GM19455 (cell line): Measurements from ENCODE around the gene CDC40.
"Not testable (repeated sequence)": the region's sequence is repeated elsewhere in the genome, so short reads cannot be mapped to it uniquely, and the experiment has no call there.

Experiments
- ATAC-seq: cut with Tn5 transposase; IDR thresholded peaks from one replicate; pipeline ENCODE4 v1.9.1; 2021; ENCODE audit not compliant: unreplicated experiment

CDC40 gene

DNA sequence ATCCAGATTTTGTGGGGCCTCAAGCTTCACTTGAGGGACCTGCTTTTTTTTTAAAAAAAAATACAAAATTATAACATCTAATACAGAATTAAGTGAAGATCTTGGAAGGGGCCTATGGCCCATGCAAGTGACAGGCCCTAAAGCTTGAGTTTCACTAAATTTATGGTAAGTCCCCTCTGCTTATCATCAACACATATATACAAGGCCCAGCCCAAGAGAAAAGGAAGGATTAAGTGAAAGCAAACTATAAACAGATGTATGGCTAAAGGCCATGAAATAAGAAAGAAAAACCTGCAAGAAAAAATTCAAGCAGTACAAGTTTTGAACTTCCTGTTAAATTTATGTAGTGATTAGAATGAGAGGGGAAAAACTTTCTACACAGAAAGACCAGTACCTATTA is 86.8 kb downstream of the CDC40 start:
- no peak for ATAC-seq

- ATAC-seq = no peak
Observed at GRCh38 chr6:110269623-110270022, 89.4 kb downstream of the CDC40 start.

DNA sequence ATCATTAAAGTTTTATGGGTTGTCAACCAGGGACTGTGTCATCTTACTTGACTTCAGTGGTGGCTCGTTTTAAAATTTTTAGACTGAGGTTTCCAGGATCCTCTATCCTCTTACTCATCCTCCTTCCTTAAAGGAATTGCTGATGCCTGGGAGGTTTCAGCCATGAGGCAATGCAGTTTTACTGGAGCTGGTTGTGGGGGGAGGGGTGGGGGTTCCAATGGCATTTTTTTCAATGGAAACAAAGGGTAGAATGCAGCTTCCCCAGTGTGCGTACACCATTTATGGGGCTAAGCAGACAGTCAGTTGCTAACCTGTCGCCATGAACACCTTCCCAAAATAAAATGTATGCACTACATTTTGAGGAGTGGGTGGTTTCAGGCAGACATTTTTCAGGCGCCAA is 89.9 kb downstream of the CDC40 start:
- no peak for ATAC-seq

DNA sequence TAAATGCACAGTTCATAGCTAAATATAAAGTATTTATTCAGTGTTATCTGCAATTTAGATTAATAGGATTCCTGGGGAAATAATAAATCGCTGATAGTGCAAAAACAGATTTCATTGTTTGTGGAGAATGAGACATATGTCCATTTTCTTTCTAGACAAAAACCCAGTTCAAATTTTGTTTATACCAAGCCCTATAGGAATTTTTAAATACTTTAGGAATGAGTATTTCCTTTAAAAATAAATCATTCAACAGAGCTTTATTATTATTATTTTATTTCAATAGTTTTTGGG is 91.5 kb downstream of the CDC40 start:
- no peak for ATAC-seq

DNA sequence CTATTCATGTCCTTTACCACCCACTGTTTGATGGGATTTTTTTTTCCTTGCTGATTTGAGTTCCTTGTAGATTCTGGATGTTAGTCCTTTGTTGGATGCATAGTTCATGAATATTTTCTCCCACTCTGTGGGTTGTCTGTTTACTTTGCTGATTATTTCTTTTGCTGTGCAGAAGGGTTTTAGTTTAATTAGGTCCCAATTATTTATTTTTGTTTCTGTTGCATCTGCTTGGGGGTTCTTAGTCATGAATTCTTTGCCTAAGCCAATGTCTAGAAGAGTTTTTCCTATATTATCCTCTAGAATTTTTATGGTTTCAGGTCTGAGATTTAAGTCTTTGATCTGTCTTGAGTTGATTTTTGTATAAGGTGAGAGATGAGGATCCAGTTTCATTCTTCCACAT is 92.6 kb downstream of the CDC40 start:
- ATAC-seq = not testable (repeated sequence)

GRCh38 chr6:110277100-110277665 is 97.0 kb downstream of the CDC40 start:
- ATAC-seq = no peak
